ENCODE data around the gene ACVR1B. TPM values are rescaled to one million over a fixed set of nuclear protein-coding genes. Genes with fewer than 3 reads are reported as not detected.

Gene ACVR1B
- total RNA-seq, 1 experiment from 2014 or later: 22.4 TPM

Other genes starting within 250 kb of the ACVR1B start
- gene FIGNL2, start 103.0 kb upstream of the ACVR1B start, total RNA-seq (2014; rRNA removed; shearing (Covaris generic)): 0.02 TPM in 1 of 2 replicates, not detected in the other
- not detected in 2 replicates for gene ANKRD33, start 63.6 kb upstream of the ACVR1B start, total RNA-seq (2014; rRNA removed; shearing (Covaris generic))
- 0.33 and 0.36 TPM in 2 replicates for gene ACVRL1, start 44.2 kb upstream of the ACVR1B start, total RNA-seq (2014; rRNA removed; shearing (Covaris generic))
- gene TAMALIN, start 55.2 kb downstream of the ACVR1B start, total RNA-seq (2014; rRNA removed; shearing (Covaris generic)): 3.3 and 4.5 TPM in 2 replicates
- 9.2 and 10.0 TPM in 2 replicates for gene NR4A1, start 99.7 kb downstream of the ACVR1B start, total RNA-seq (2014; rRNA removed; shearing (Covaris generic))
- 48.6 and 52.1 TPM in 2 replicates for gene ATG101, start 118.3 kb downstream of the ACVR1B start, total RNA-seq (2014; rRNA removed; shearing (Covaris generic))
- gene SMIM41, start 128.0 kb downstream of the ACVR1B start, total RNA-seq (2014; rRNA removed; shearing (Covaris generic)): not detected in 2 replicates
- 45.7 and 49.0 TPM in 2 replicates for gene KRT80, start 240.3 kb downstream of the ACVR1B start, total RNA-seq (2014; rRNA removed; shearing (Covaris generic))

All from SJCRH30 (cell line).